Measurements from ENCODE around the gene CEBPG. TPM values are rescaled to one million over a fixed set of nuclear protein-coding genes. Genes with fewer than 3 reads are reported as not detected.
A peak's percentile ranks its signal among the peaks of the same experiment; 100 is the strongest.

The CEBPG gene
- total and polyA plus RNA-seq, 4 donors = 8.6 to 32.2 (median 26.1) TPM

DNA sequence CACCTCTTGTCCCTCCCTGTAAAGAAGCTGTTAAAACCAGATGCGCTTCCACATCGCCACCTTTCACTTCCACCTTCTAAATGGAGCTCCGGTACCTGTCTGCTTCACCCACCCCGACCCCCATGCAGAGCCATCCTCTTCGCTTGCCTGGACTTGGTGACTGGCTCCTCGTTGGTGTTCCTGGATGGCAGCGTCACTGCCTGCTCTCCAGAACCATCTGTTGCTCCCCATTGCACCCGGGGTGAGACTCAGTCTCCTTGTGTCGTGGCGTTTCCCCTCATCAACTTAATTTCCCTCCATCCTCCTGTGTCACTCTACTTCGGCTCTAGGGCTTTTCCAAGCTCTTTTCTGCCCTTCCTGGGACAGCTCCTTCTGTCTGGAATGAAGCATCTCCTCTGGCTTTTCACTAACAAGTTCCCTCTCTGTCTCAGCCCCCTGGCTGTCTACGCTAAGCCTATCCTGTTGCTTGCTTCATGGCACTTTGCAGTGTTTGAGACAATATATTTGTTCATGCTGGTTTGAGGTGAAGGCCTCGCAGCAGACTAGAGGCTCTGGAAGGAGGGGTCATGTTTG is 10.3 kb downstream of the CEBPG start:
- intact Hi-C loops (cut with DNase I) = no loop called here
- Histone ChIP-seq H3K27me3 (ENCODE audit: control insufficient read depth in 1 of 2, insufficient read depth in 2 of 2, low read length in 1 of 2) (no peaks in the 10 kb centered on the region), H3K27ac (ENCODE audit: low read depth in 1 of 2, low read length in 2 of 2) (no peak overlapping the region), H3K9me3 (ENCODE audit: control insufficient read depth, low read length) (no peaks in the 10 kb centered on the region), H3K36me3 (ENCODE audit: control insufficient read depth in 1 of 2, insufficient read depth in 2 of 2, low read length in 1 of 2) (peaks cover 0 to 5% of the 10 kb centered on the region in 2 donors), H3K4me1 (ENCODE audit: control insufficient read depth in 1 of 2, insufficient read depth in 2 of 2, low read length in 2 of 2) (no peaks in the 10 kb centered on the region), H3K4me3 (ENCODE audit: low read length in 2 of 2) (no peak overlapping the region)
- ATAC-seq (ENCODE audit: low FRiP score) (no peak), DNase-seq (peak in 1 of 2 donors; percentile 24)
- 91 to 97% methylated on average over 13 of the region's 13 CpGs for WGBS, 2 donors

DNA sequence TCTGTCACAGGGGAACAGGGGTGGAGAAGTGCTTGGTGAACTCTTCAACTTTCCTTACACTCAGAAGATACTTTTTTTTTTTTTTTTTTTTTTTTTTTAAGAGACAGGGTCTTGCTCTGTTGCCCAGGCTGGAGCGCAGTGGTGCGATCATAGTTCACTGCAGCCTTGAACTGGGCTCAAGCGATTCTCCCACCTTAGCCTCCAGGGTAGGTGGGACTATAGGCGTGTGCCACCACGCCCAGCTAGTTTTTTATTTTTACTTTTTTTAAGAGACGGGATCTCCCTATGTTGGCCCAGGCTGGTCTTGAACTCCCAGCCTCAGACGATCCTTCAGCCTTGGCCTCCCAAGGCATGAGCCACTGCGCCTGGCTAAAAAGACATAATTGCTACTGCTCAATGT is 11.5 kb downstream of the CEBPG start:
- Histone ChIP-seq H3K9me3 (ENCODE audit: control insufficient read depth, low read length) (no peaks in the 10 kb centered on the region), H3K27me3 (ENCODE audit: control insufficient read depth in 1 of 2, insufficient read depth in 2 of 2, low read length in 1 of 2) (no peaks in the 10 kb centered on the region), H3K4me3 (ENCODE audit: low read length in 2 of 2) (no peak overlapping the region), H3K27ac (ENCODE audit: low read depth in 1 of 2, low read length in 2 of 2) (no peak overlapping the region), H3K4me1 (ENCODE audit: control insufficient read depth in 1 of 2, insufficient read depth in 2 of 2, low read length in 2 of 2) (no peaks in the 10 kb centered on the region), H3K36me3 (ENCODE audit: control insufficient read depth in 1 of 2, insufficient read depth in 2 of 2, low read length in 1 of 2) (peaks cover 0 to 2% of the 10 kb centered on the region in 2 donors)
- 97 to 98% methylated on average over 8 of the region's 8 CpGs for WGBS, 2 donors
- no peak for DNase-seq
- intact Hi-C loops (cut with DNase I) = no loop called here
- no peak for ATAC-seq (ENCODE audit: low FRiP score)

DNA sequence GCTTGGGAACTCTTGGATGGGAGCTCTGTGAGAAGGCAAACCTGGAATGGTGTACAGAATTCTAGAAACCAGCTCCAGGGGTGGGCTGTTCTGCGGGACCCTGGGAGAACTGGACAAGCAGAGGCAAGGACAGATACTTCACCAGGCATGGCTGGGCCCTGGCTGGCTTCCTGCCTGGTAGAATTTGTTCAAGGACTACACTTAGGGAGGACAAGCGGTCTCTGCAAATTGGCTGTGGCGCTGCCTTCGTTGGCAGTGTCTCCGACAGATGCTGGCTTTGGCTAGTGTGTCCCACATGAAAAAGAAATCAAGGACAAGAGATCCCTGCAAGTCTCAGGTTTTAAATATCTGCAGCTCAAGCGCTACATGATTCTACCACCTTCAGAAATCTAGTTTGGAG is 12.4 kb downstream of the CEBPG start:
- H3K9me3 ChIP-seq (ENCODE audit: control insufficient read depth, low read length) = no peaks in the 10 kb centered on the region
- H3K27ac ChIP-seq (ENCODE audit: low read depth in 1 of 2, low read length in 2 of 2) = no peak overlapping the region
- H3K4me1 ChIP-seq (ENCODE audit: control insufficient read depth in 1 of 2, insufficient read depth in 2 of 2, low read length in 2 of 2) = no peaks in the 10 kb centered on the region
- H3K36me3 ChIP-seq (ENCODE audit: control insufficient read depth in 1 of 2, insufficient read depth in 2 of 2, low read length in 1 of 2) = peaks cover 0 to 2% of the 10 kb centered on the region in 2 donors
- WGBS, 2 donors = 64 to 65% methylated on average over 6 of the region's 6 CpGs
- ATAC-seq (ENCODE audit: low FRiP score) (no peak), DNase-seq (peak in 1 of 2 donors; percentile 69)
- intact Hi-C loops (cut with DNase I) = no loop called here
- H3K27me3 ChIP-seq (ENCODE audit: control insufficient read depth in 1 of 2, insufficient read depth in 2 of 2, low read length in 1 of 2) = no peaks in the 10 kb centered on the region
- no peak overlapping the region for H3K4me3 ChIP-seq (ENCODE audit: low read length in 2 of 2)

DNA sequence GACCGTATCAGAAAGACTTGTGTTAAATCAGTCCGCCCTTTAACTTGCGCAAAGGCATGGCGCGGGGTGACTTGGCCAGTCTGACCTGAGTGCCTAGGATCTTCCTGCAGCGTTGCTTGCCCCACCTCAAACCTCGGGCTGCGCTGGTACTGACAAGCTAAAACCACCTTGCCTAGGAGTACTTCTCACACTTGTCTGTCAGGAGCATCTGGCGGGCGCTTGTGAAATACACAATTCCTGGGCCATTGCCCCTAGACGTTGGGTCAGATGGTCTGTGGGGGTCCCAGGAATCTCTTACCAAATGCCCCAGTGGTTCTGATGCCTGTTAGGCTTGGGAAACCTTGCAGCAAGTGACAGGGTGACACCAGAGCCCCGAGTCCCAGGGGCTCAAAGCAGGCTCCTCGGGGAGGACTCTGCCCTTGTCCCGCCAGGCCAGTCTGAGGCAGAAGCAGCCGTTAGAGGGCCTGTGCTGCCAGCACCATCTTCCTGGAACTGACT is 12.9 kb downstream of the CEBPG start:
- DNase-seq (peak in 1 of 2 donors; percentile 57), ATAC-seq (ENCODE audit: low FRiP score) (no peak)
- intact Hi-C loops (cut with DNase I) = no loop called here
- Histone ChIP-seq H3K36me3 (ENCODE audit: control insufficient read depth in 1 of 2, insufficient read depth in 2 of 2, low read length in 1 of 2) (no peaks in the 10 kb centered on the region), H3K4me1 (ENCODE audit: control insufficient read depth in 1 of 2, insufficient read depth in 2 of 2, low read length in 2 of 2) (no peaks in the 10 kb centered on the region), H3K27me3 (ENCODE audit: control insufficient read depth in 1 of 2, insufficient read depth in 2 of 2, low read length in 1 of 2) (no peaks in the 10 kb centered on the region), H3K27ac (ENCODE audit: low read depth in 1 of 2, low read length in 2 of 2) (no peak overlapping the region), H3K9me3 (ENCODE audit: control insufficient read depth, low read length) (no peaks in the 10 kb centered on the region), H3K4me3 (ENCODE audit: low read length in 2 of 2) (no peak overlapping the region)
- WGBS, 2 donors = 88 to 89% methylated on average over 15 of the region's 15 CpGs

DNA sequence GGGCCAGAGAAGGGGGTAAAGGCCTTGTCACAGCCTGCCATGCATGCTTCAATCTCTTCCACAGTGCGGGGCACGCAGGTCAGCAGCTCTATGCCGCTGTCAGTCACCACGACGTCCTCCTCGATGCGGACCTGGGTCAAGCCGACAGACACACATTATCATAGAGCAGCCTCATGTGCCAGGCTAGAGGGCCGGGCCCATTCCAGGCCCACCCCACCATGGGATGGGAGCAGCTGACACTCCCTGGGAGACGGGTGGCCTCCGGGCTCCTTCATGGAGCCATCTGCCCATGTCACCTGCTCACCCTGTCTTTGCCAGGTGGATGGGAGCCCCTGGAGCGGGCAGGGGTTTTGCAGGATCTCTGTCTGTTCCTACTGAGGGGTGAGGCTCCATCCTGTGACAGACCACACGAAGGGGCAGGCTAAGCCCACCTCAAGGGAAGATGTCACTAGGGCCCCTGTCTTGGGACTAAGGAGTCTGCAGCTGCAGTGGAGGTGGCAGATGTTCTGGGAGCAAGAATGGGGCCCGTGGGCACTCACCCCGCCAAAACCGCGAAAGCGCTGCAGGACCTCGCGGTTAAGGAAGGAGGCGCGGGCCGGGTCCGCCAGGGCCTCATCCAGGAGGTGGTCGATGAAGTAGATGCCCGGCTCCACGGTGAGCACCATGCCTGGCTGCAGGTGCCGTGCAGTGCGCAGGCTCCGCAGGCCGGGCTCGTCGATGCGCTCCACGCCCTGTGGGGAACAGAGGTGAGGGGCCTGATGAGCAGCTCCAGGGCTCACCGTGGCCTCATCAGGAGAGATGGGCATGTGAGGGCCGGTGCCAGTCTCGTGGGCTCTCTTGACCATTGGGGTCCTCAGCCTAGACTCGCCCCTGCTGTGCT is 14.1 kb downstream of the CEBPG start:
- H3K27me3 ChIP-seq (ENCODE audit: control insufficient read depth in 1 of 2, insufficient read depth in 2 of 2, low read length in 1 of 2) = no peaks in the 10 kb centered on the region
- ATAC-seq (ENCODE audit: low FRiP score) = no peak
- intact Hi-C loops (cut with DNase I) = no loop called here
- no peaks in the 10 kb centered on the region for H3K9me3 ChIP-seq (ENCODE audit: control insufficient read depth, low read length)
- H3K36me3 ChIP-seq (ENCODE audit: control insufficient read depth in 1 of 2, insufficient read depth in 2 of 2, low read length in 1 of 2) = no peaks in the 10 kb centered on the region
- 95 to 96% methylated on average over 39 of the region's 39 CpGs for WGBS, 2 donors
- H3K4me3 ChIP-seq (ENCODE audit: low read length in 2 of 2) = no peak overlapping the region
- no peaks in the 10 kb centered on the region for H3K4me1 ChIP-seq (ENCODE audit: control insufficient read depth in 1 of 2, insufficient read depth in 2 of 2, low read length in 2 of 2)
- peak in 1 of 2 donors; percentile 70 for DNase-seq
- no peak overlapping the region for H3K27ac ChIP-seq (ENCODE audit: low read depth in 1 of 2, low read length in 2 of 2)

DNA sequence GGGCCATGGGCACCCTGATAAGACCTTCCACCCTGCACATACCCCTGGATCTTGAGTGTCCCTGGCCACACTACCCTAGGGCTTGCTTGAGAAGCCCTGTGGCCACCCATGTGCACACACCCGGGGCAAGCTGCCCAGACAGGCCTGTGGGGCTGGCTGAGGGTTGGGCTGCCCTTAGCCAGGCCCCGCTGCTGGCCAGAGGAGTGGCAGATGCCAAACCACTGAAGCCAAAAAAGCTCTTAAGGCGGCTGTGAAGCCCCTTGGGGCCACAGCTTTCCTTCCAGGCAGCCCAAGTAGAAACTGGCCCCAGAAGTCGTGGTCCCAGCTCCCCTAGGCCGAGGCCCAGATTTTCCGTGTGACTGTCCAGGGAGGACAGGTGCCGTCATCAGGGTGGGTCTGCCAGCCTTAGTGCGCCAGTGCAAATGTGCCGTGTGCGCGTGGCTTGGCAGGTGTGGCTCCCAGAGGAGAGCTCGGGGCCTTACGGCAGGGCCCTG is 14.8 kb downstream of the CEBPG start:
- DNase-seq (peak; percentile 65 to 76), ATAC-seq (ENCODE audit: low FRiP score) (peak; percentile 27)
- H3K9me3 ChIP-seq (ENCODE audit: control insufficient read depth, low read length) = no peaks in the 10 kb centered on the region
- H3K36me3 ChIP-seq (ENCODE audit: control insufficient read depth in 1 of 2, insufficient read depth in 2 of 2, low read length in 1 of 2) = no peaks in the 10 kb centered on the region
- H3K27me3 ChIP-seq (ENCODE audit: control insufficient read depth in 1 of 2, insufficient read depth in 2 of 2, low read length in 1 of 2) = no peaks in the 10 kb centered on the region
- 8 to 14% methylated on average over 13 of the region's 13 CpGs for WGBS, 2 donors
- no peak overlapping the region for H3K4me3 ChIP-seq (ENCODE audit: low read length in 2 of 2)
- intact Hi-C loops (cut with DNase I) = no loop called here
- no peaks in the 10 kb centered on the region for H3K4me1 ChIP-seq (ENCODE audit: control insufficient read depth in 1 of 2, insufficient read depth in 2 of 2, low read length in 2 of 2)
- H3K27ac ChIP-seq (ENCODE audit: low read depth in 1 of 2, low read length in 2 of 2) = no peak overlapping the region

DNA sequence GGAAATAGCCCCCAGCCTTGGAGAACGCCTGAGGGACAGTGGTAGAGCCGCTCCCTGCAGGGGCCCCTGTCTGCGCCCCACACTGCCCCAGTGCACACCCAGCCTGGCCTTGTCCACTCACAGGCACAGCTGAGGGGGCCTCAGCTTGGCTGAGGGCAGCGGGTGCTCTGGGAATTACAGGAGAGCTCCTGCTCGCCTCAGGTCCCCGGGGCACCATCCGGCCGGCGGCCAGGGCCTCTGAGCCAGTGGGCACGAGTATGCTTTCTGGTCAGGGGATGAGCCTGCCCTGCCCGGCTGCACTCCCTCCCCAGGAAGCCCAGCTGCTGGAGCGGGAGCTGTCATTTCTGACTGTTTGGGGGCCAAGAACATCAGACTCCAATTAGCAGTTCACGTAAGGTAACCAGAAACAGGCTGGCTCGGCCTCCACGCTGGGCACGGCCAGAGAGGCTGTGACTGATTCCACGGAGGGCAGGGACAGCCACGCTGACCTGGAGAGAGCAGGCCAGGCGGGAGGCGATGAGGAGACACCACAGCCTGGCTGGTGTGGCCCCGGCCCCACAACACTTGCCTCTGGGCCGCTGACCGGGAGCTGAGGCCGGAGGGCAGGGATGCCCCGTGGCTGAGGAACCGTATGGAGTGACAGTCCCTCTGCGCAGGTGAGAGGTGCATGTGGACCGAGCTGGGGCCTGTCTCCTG is 15.4 kb downstream of the CEBPG start:
- peak; percentile 50 to 77 for DNase-seq

DNA sequence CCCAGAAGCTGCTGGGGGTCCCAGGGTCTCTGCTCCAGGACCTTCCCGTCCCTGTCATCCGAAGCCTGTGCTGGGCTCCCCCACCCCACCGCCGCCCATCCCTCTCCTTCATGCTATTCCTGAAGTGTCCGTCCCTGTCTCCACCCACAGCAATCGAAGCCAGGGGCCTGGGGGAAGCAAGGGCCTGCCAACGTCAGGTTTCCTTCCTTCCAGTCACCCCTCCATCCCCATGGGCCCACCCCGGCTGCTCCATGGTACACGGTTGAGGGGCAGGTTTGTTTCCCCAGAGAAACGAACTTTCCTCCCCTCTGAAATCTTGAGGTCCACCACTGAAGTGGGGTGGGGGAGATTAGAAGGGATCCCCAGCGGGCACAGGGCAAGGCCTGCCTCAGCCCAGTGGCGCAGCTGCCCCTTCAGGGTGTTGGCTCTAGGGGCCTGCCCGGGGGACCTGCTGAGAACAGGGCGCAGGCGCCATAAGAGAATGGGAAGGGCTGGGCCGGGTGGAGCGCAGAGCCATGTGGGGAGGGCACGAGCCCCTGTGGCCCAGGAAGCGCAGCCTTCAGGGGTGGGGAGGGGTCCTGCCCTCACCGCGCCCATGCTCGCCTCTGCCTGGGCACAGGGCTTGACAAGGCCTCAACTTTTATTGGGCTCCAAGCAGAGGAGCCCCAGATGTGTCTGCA is 16.1 kb downstream of the CEBPG start:
- no peak overlapping the region for H3K27ac ChIP-seq (ENCODE audit: low read depth in 1 of 2, low read length in 2 of 2)
- no peak overlapping the region for H3K4me3 ChIP-seq (ENCODE audit: low read length in 2 of 2)
- no peaks in the 10 kb centered on the region for H3K9me3 ChIP-seq (ENCODE audit: control insufficient read depth, low read length)
- 89 to 93% methylated on average over 22 of the region's 22 CpGs for WGBS, 2 donors
- H3K27me3 ChIP-seq (ENCODE audit: control insufficient read depth in 1 of 2, insufficient read depth in 2 of 2, low read length in 1 of 2) = no peaks in the 10 kb centered on the region
- H3K4me1 ChIP-seq (ENCODE audit: control insufficient read depth in 1 of 2, insufficient read depth in 2 of 2, low read length in 2 of 2) = no peaks in the 10 kb centered on the region
- intact Hi-C loops (cut with DNase I) = no loop called here
- DNase-seq (peak; percentile 46 to 72), ATAC-seq (ENCODE audit: low FRiP score) (peak; percentile 1)
- H3K36me3 ChIP-seq (ENCODE audit: control insufficient read depth in 1 of 2, insufficient read depth in 2 of 2, low read length in 1 of 2) = no peaks in the 10 kb centered on the region

More for the DNA sequence above, 15.4 kb downstream of the CEBPG start:
- no peak overlapping the region for H3K27ac ChIP-seq (ENCODE audit: low read depth in 1 of 2, low read length in 2 of 2)
- no peaks in the 10 kb centered on the region for H3K4me1 ChIP-seq (ENCODE audit: control insufficient read depth in 1 of 2, insufficient read depth in 2 of 2, low read length in 2 of 2)
- H3K4me3 ChIP-seq (ENCODE audit: low read length in 2 of 2) = no peak overlapping the region
- H3K27me3 ChIP-seq (ENCODE audit: control insufficient read depth in 1 of 2, insufficient read depth in 2 of 2, low read length in 1 of 2) = no peaks in the 10 kb centered on the region
- no peaks in the 10 kb centered on the region for H3K9me3 ChIP-seq (ENCODE audit: control insufficient read depth, low read length)
- no peaks in the 10 kb centered on the region for H3K36me3 ChIP-seq (ENCODE audit: control insufficient read depth in 1 of 2, insufficient read depth in 2 of 2, low read length in 1 of 2)
- intact Hi-C loops (cut with DNase I) = no loop called here
- ATAC-seq (ENCODE audit: low FRiP score) = peak; percentile 12
- WGBS, 2 donors = 38% methylated on average over 28 of the region's 28 CpGs

Data from aorta (tissue), 5 donors.